Left forelimb (tissue), 1 donor: ENCODE measurements around the gene RANBP6.

Experiments used
- DNase-seq: peaks from one replicate; pipeline ENCODE4 v3.0.0-alpha.2; 2018; ENCODE audit warnings: low spot score

RANBP6 gene

GRCh38 chr9:6007058-6007769, 8.2 kb downstream of the RANBP6 start:
- DNase-seq, result peak; percentile 87

GRCh38 chr9:6006749-6007057, 8.7 kb downstream of the RANBP6 start:
- no peak for DNase-seq

- no peak for DNase-seq
These were observed 14.5 kb downstream of the RANBP6 start for GRCh38 chr9:6000955-6001354.

GRCh38 chr9:5999443-6000101, 15.9 kb downstream of the RANBP6 start:
- DNase-seq, result no peak

GRCh38 chr9:5994493-5994892, 20.9 kb downstream of the RANBP6 start:
- no peak for DNase-seq

GRCh38 chr9:5988265-5988664, 27.2 kb downstream of the RANBP6 start:
- no peak for DNase-seq

- DNase-seq, result no peak
These were observed 32.4 kb downstream of the RANBP6 start for GRCh38 chr9:5983042-5983441.

GRCh38 chr9:5982317-5982716, 33.1 kb downstream of the RANBP6 start:
- DNase-seq, result no peak

- DNase-seq, result no peak
These were observed 36.9 kb downstream of the RANBP6 start for GRCh38 chr9:5978523-5978922.

GRCh38 chr9:5976674-5977397, 38.6 kb downstream of the RANBP6 start:
- DNase-seq, result no peak

- no peak for DNase-seq
These were observed 43.7 kb downstream of the RANBP6 start for GRCh38 chr9:5971740-5972139.
